ENCODE data around the gene B4GALT1.
A peak's percentile ranks its signal among the peaks of the same experiment; 100 is the strongest.
"Not testable (repeated sequence)": the region's sequence is repeated elsewhere in the genome, so short reads cannot be mapped to it uniquely, and the experiment has no call there.

Gene B4GALT1

DNA sequence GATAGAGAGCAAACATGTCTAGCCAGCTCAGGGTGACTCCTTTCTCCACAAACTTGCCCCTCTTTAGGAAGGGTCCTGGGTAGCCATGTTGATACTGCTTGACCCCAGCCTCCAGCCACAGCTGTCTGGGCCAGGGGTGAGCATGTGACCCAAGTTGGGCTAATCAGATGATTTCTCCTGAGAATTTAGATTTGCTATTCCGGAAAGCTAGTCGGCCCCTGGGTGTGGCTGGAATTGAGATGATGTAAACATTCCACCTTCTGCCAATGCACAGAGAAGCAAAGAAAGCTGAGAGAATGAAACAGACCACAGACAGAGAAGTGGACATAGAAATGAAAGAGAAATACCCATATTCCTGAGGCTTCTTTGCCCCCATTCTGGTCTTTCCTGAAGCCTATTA is 17.8 kb upstream of the B4GALT1 start:
- no peak for DNase-seq

DNA sequence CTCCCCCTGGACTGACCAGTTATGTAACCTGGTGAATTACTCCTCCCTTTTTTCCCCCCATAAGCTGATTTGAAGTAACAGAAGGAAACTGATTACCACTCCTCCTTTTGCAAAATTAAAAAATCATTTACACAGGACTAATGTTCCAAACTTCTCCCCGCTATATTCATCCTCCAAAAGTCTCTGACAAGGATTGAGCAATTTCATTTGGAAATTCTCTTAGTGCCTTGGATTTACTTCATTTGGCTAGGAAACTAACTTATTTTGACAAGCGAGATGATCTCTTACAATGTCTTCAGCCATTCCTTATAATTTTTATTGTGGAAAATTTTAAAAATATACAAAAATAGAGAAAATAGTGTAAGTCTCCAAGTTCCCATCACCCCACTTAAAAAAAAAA is 15.4 kb upstream of the B4GALT1 start:
- no peak for DNase-seq

DNA sequence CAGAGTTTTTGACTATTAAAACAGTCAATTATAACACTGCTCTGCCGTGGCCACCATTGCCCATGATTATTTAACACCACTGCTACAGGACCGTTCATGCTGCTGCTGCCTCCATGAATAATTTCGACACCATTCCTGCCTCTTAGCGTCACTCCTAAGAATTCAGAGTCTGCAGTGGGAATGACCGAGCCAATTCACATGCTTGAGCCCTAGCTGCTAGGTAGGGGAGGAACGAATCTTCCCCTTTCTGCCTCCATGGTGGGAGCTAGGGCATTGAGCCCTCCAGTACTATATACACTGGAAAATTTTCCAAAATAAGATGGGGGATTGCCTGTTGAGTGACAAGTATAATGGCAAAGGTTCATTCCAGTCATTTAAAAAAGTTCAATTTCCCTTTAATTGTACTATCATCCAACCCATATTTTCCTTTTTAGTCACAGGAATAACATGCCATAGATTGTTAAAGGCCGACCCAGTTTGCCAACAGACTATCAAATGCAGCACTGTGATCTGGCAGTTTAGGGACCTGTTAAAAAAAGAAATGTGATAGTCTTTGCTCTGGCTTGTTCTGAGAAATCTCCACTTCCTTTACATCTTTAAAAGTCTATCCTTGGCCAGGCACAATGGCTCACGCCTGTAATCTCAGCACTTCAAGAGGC is 13.5 kb upstream of the B4GALT1 start:
- no peak for DNase-seq

DNA sequence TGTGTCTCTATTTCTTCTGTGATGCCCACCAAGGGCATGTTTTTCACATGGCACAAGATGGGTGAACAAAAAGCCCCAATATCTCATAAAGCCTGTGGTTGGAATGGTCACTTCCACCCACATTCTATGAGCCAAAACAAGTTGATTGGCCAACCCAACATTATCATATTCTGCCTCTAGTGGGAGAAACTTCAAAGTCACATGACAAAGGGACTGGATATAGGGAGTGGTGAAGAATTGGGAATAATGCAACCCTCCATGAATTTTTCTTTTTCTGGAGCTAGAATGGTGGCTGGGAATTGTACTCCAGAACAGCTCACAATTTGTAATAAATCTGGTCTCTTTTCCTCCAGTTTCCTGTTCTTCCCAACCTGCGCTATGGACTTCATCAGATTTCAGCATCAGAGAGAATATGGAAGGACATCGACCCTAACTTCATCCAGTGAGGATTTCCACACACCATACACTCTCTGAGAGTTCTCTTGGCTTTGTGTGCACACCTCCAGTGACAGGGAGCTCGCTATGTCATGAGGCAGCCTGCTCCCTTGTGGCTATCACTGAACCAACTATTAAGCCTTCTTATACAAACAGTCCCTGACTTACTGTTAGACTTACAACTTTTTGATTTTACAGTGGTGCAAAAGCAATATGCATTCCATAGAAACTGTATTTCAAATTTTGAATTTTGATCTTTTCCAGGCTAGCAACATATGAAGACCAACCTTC is 12.0 kb upstream of the B4GALT1 start:
- DNase-seq, result no peak

DNA sequence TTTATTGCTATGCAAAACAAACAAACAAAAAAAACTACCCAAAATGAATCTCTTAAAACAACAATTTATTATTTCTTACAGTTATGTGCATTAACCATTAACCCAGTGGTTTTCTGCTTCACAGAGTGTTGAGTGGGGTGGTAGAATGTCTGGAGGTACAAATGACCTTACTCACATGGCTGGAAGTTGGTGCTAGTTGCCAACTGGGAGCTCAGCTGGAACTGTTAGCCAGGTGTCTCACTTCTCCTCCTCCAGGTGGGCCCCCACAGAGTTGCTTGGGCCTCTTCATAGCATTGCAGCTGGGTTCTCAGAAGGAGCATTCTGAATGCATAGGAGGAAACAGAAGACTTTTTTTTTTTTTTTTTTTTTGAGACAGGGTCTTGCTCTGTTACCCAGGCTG is 10.5 kb upstream of the B4GALT1 start:
- no peak for DNase-seq

DNA sequence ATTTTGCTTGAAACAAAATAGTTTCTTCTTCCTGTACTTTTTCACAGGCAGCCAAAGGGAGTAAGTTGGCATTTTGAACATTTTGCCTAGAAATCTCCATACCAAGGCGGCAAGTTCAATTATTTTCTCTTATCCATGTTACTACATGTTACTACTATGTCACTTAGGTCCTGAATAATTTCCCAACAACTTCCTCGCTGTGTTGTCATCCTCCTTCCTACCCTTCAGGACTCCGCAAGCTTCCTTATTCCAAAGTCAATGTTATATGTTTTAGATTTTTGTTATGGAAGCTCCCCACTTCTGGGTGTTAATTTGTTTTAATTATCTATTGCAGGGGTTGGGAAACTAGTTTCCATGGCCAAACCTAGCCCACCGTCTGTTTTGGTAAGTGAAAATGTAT is 9.9 kb upstream of the B4GALT1 start:
- DNase-seq, result no peak

DNA sequence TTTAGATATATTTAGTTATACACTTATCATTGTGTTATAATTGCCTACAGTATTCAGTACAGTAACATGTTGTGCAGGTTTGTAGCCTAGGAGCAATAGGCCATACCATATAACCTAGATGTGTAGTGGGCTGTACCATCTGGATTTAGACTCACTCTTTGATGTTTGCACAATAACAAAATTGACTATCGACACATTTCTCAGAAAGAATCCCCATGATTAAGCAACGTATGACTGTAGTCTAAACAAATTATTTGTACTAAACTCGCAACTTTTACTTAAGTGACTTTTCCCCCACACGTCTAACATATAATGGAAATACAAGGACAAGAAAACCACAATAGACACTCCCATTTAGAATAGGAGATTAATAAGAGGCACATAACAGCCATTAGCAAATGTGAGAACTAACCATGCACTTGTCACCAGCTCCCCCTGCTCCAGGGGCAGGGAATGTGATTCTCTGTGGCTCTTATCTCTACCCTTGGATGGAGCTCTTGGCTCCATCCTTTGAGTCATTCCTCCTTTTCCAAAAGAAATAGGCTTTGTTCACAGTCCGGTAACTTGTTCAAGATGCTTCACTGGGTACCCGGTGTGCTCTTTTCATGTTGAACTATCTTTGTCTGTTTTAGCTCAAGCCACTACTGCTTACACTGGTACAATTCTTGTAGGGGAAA is 8.7 kb upstream of the B4GALT1 start:
- no peak for DNase-seq

DNA sequence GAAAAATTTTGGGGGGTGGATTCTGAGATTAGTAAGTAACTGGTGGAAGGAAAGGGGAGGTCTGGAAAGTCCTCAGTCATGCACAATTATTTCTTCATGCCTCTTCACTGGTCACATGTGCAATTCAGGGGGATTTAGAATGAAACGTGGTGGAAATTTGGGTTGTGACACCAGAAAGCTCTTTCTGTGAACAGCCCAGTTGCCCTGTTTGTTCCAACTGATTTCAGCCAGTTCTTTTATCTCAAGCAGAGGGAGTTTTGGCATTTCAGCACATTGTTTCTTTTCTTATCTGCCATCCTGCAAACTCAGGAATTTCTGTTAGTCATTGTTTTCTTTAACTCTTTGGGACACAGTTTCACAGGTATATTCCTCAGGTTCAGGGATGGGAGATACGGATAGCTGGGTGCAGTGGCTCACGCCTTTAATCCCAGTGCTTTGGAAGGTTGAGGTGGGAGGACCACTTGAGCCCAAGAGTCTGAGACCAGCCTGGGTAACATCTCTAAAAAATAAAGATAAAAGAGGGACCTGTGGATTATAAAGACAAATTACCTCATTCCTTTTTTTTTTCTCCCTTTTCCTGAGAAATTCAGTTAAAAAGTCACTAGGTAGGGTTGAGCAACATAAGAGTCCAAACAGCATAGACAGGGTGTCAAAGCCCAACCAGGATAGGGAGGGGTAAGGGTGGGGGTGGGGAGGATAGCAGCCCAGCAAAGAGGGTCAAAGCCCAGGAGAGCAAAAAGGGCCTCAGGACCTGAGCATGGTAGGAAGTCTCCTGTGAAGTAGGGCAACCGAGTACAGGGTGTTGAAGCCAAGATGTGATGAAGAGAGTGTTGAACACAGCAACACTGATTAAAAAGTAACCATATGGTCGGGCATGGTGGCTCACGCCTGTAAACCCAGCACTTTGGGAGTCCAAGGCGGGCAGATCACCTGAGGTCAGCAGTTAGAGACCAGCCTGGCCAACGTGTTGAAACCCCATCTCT is 5.4 kb upstream of the B4GALT1 start:
- DNase-seq, result no peak

DNA sequence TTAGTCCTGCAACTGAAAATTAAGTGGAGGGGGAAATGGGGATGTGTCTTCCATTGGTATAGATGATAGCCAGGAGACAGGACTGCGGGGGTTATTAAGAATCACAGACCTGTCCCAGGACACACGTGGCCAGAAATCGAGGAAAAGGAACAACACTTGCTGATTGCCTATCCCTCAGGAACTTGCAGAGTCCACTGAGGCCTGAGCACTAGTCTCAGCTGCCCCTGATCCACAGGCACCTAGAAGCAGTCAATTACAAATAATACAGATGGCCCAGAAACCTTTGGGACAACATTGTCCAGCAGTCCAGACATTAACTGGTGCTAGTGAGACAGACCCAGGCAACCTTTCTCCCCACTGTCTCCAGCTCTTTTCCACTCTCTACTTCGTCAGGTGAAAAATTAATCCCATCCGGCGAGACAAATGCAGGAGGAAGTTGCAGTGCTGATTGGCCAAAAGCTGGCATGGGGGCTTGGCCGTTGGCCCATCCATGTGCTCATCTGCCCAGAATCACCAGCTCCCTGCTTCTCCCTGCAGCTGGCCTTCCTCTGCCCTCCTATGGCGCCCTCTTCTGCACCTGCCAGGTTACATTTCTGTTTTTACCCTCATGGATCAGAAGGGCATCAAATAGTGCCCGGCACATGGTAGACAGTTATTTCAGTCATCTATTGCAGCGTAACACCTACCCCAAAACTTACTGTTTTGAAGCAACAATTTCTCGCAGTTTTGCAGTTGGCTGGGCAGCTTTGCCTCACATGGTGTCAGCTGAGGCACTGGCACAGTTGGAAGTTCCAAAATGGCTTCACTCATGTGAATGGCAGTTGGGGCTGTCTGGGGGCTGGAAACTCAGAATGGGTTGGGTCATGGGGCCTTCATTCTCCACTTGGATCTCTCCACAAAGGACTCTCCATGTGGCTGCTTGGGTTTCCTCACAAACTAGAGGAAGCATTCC is 3.6 kb upstream of the B4GALT1 start:
- peak; percentile 76 for DNase-seq

DNA sequence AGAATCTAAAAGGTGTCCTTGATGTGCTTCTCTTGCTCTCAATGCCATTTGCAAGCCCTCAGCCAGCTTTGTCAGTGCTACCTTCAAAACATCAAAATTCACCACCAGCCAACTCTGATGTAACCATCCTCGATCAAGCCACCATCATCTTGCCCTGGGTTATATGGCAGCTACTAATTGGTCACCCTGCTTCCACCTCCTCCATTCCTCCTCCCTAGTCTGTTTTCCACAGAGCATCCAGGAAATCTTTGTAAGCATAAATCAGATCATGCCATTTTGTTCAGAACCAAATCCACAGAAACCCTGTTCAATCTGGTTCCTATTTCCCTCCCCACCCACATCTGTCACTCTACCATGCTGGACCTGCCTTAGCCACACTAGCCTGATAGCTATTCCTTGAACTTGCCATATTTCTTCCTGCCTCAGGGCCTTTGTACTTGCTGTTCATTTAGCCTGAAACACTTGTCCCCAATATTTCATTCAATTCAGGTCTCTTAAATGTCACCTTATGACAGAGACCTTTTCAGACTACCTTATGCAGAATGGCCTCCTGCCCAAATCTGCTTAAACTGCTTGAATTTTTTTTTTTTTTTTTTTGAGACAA is 1.9 kb upstream of the B4GALT1 start:
- DNase-seq, result no peak

DNA sequence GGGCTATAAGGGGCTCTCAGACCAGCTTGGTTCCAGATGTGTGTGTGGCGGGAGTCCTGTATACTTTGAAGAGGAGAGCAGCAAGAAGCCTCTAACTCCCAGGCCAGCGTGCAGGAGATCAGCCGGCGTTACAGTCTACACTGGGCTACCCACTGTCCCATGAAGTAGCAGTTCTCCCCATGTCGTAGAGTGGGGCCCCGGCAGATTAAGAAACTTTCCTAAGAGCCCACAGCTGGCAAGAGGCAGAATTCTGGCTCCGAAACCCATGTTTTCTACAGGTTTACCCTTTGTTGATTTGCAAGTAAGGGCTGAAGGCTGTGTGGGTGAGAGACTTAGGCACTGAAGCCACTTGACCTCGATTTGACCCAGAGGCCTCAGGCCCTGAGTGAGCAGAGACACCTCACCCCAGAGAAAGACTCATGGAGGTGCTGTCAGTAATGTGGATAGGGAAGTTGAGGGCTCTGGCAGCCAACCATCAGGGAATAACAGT is 881 bp upstream of the B4GALT1 start:
- DNase-seq, result no peak

DNA sequence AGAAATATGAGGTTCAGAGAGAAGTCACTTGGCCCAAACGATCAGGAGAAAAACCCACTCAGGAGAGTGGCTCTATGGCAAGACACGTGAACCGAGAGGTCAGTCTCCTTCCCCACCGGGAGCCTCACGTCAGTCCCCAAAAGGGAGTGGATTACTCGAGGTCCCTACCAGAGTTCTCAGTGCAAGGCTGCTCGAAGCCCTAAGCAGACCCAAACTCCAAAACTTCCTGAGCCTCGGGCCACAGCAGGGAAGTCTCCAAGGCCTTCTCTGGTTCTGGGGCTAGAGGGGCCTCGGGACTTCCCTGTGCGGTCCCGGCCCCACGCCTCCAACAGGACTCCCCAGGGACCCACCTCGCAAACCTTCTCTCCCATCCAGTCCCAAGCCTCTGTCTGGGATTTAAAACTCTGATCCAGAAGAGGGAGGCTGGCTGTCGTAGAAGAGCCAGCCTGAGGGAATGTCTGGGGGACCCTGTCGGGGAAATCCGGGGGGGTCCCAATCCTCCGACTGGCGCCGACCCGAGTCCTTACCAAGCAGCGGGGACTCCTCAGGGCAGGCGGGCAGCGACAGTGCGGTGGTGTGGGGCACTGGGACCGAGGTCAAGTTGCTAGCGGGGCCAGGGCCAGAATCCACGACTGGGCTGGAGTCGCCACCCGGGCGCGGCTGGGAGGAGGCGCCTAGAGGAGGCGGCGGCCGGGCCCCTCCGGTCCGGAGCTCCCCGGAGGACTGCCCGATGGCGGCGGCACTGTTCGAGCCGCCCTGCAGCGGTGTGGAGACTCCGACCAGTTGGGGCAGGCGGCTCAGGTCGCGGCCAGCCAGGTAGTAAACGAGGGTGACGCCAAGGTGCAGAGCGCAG is 679 bp downstream of the B4GALT1 start:
- peak; percentile 66 for DNase-seq

DNA sequence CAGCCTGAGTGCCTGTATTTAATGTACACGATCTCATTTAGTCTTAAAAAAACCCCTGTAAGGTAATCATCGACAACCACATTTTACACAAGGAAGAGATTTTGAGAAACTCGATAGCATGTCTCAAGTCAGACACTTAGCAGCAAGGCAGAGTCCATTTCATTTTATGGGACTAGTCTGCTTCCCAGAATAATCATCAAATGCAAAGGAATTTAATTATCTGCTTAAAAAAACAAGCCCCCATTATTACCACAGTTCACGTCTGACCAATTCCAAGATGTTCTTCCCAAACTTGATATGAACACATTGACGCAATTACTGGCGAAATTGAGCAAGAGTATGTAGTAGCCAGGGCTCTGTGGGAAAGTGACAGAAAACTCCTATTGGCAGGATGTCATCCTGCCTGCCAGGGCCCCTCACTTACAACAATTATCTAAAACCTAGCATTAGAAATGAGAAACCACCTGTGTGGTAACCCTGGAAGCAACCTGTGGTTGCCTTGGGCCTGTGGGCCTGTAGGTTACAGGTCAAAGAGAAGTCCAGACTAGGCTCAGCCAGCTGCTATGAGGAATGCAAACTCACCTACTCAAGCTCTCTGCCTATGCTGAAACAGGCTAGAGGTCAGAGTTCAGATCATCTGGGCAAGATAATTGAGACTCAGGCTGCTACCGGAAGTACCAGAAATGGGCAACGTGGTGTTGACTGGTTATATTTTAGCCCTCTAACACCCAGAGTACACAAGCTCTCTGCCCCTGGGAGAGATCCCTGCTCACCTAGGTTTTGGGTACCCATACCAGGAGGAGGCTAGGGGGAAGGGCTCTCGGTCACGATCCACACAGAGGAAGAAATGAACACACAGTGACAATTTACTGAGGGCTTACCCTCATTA is 1.6 kb downstream of the B4GALT1 start:
- peak; percentile 75 for DNase-seq

DNA sequence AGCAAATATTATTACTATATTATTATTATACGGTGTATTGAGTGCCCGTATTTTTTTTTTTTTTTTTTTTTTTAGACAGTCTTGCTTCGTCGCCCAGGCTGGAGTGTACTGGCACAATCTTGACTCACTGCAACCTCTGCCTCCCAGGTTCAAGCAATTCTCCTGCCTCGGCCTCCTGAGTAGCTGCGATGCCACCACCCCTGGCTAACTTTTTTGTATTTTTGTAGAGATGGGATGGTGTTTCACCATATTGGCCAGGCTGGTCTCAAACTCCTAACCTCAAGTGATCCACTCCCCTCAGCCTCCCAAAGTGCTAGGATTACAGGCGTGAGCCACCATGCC is 2.2 kb downstream of the B4GALT1 start:
- not testable (repeated sequence) for DNase-seq

DNA sequence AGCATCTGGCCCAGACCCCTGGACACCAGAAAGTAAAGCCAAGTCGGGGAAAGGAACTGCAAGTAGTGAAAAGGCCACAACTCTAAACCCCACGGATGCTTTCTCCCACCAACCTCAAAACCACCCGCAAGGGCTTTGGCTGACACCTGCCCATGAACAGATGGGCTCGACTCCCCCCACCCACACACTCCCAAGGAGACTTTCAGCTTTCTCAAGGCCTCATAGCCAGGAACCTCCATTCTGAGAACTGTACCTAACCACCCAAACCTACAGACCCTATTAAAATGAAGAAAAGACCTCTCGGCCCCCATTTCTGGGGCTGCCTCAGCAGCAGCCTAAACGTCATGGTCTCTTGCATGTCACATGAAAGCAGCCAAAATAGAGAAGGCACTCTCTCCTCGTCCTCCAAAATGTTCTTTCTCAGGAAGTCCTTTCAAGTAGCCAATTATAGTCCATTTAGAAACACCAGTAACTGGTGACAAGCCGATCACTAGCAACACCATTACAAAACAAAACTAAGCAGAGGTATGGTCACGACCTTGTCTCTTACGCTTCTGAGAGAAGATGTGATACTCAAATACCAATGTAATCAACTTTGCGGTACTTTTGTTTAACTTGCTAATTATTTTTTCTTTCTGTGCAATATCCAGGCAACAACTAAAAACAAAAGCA is 2.9 kb downstream of the B4GALT1 start:
- peak; percentile 65 for DNase-seq

DNA sequence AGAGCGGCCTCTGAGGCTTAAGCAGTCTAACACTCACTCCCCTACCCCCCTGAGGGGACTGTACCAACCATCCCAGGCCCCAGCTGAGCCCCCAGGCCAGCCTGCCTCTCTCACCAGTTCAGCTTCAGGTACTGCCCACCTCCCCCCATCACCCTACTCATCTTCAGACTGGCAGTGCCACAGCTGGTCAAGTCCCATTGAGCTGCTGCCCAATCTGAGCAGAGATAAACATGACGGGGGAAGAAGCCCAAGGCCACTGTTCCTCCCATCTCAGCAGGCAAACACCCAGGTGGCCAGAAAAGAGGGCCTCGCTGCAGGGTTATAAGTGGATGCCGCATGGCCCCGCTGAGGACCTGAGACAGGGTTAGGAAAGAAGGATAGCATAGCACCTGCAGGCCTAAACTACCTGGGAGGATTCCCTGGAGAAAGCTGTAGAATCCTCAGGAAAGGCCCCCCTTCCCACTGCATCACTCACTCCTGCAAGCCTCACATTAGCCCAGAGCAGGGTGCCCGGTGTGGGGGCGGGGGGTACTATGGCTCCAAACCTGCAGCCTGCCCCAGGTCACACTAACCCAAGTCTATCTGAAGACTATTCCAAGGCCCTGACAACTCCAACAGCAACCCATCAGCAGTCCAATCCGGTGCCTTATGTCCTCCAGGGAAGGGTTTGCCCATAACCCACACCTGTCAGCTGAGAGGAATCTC is 3.6 kb downstream of the B4GALT1 start:
- DNase-seq, result no peak

DNA sequence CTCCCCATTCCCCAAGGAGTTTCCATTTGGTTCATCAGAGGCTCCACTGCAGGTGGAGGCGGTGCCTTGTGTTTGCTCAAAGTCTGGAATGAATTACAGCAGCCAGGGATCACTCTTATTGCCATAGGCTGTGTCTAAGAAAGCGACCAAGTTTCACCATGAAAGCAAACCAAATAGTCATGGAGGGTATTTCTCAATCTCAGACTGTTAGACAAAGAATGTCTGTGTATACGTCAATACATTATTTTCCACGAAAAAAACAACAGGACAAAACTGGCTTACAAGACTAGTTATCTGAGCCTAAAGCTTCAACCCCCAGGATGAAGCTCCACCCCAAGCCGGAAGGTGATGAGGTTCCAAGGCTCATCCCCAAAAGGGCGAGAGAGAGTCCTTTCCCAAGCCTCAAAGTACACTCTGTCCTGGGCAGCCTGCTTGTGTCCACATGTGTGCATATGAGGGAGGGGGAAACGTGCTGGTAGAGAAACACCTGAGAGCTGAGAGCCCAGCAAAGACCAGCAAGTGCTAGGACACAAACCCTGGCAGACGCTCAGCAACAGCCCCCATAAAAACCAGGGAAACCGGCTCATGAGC is 4.3 kb downstream of the B4GALT1 start:
- DNase-seq, result no peak

Data from activated effector memory CD4-positive, alpha-beta T cell treated with anti-CD3 and anti-CD28 coated beads, Interleukin-2, amount 50 U/mL, for 16 hours (primary cell).